CD4-positive, alpha-beta T cell treated with Interleukin-12 subunit alpha and Interleukin-12 subunit beta, for 1 hour (primary cell): ENCODE measurements around the gene PAK6.

ENCODE experiments used
- DNase-seq: peaks from one replicate; pipeline ENCODE4 v3.0.0-alpha.2; 2020

The PAK6 gene

GRCh38 chr15:40242213-40242599, 3.3 kb downstream of the PAK6 start:
- no peak for DNase-seq

GRCh38 chr15:40242601-40243000, 3.7 kb downstream of the PAK6 start:
- no peak for DNase-seq

- no peak for DNase-seq
These were observed 4.4 kb downstream of the PAK6 start for GRCh38 chr15:40243126-40243810.

GRCh38 chr15:40244961-40245523, 6.2 kb downstream of the PAK6 start:
- DNase-seq: no peak

GRCh38 chr15:40245666-40246450, 7.0 kb downstream of the PAK6 start:
- no peak for DNase-seq

GRCh38 chr15:40246496-40247280, 7.8 kb downstream of the PAK6 start:
- no peak for DNase-seq

GRCh38 chr15:40247406-40247971, 8.6 kb downstream of the PAK6 start:
- no peak for DNase-seq

GRCh38 chr15:40248006-40248783, 9.3 kb downstream of the PAK6 start:
- no peak for DNase-seq

- DNase-seq: no peak
These were observed 10.8 kb downstream of the PAK6 start for GRCh38 chr15:40249477-40250303.

- no peak for DNase-seq
These were observed 11.4 kb downstream of the PAK6 start for GRCh38 chr15:40250304-40250656.

GRCh38 chr15:40250771-40251483, 12.1 kb downstream of the PAK6 start:
- no peak for DNase-seq

GRCh38 chr15:40251486-40252140, 12.8 kb downstream of the PAK6 start:
- DNase-seq: no peak

- no peak for DNase-seq
These were observed 13.2 kb downstream of the PAK6 start for GRCh38 chr15:40252141-40252437.

- no peak for DNase-seq
These were observed 13.7 kb downstream of the PAK6 start for GRCh38 chr15:40252438-40253166.

GRCh38 chr15:40253167-40253790, 14.4 kb downstream of the PAK6 start:
- DNase-seq: peak; percentile 11

- no peak for DNase-seq
These were observed 15.6 kb downstream of the PAK6 start for GRCh38 chr15:40254452-40254851.

GRCh38 chr15:40255033-40255432, 16.2 kb downstream of the PAK6 start:
- DNase-seq: no peak

GRCh38 chr15:40256638-40257235, 17.9 kb downstream of the PAK6 start:
- peak; percentile 39 for DNase-seq
